BE2C (cell line): Measurements from ENCODE around the gene NOTCH1.

Source experiments
- DNase-seq: peaks from one replicate; pipeline ENCODE4 v3.0.0-alpha.2; 2020
- H3K27me3 ChIP-seq: fragments of 250-450 bp; sonication (Bioruptor Pico); 2 replicates; pipeline ENCODE4 v1.5.1; 2020; ENCODE audit warnings: mild to moderate bottlenecking
- H3K36me3 ChIP-seq: fragments of 250-450 bp; sonication (Bioruptor Pico); 2 replicates; pipeline ENCODE4 v1.5.1; 2020; ENCODE audit warnings: mild to moderate bottlenecking
- H3K4me1 ChIP-seq: fragments of 250-450 bp; sonication (Bioruptor Pico); 2 replicates; pipeline ENCODE4 v1.5.1; 2020
- H3K4me3 ChIP-seq: 2 replicates; pipeline ENCODE4 v1.5.1; 2011; ENCODE audit warnings: low read depth, low read length
- H3K9me3 ChIP-seq: fragments of 250-450 bp; sonication (Bioruptor Pico); 2 replicates; pipeline ENCODE4 v1.5.1; 2020
- TF ChIP-seq, protein P1 (sequence below): IDR thresholded peaks from 2 replicates; pipeline ENCODE4 v1.5.1; 2012; ENCODE audit warnings: mild to moderate bottlenecking, low read depth, low read length

Gene NOTCH1

DNA sequence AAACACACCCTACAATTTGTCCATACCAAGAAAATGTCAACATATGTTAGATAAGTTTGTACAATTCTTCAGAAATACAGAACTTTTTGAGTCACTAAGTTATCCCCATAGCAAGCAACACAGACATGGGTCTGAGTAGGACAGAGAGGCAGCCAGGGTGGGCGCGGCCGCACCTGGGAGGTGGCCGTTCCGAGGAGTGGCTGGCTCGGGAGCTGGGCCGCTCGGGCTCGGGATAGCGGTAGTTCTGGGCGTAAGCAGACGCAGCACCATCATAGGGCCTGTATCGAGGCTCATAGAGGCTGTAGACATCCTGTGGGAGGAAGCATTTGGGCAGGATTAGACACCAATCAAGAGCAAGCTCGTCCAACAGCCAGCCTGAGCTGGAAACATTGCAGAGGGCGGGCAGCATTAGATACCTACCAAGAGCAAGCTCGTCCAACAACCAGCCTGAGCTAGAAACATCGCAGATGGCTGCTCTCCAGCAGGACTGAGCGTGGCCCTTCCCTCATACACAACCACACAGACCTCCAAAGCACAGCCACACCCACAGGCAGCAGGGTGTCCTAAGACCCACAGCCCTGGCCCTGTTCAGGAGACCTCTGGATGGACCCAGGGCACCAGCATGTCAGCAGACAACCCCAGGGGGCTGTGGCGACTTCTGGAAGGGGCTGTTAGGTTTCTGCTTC lies 73.9 kb downstream of the NOTCH1 start:
- Histone ChIP-seq H3K27me3 (no peaks in the 10 kb centered on the region), H3K4me1 (no peaks in the 10 kb centered on the region), H3K36me3 (peaks cover 90% of the 10 kb centered on the region), H3K9me3 (no peaks in the 10 kb centered on the region), H3K4me3 (no peak overlapping the region)
- no peak for DNase-seq
- TF ChIP-seq, protein P1, sequence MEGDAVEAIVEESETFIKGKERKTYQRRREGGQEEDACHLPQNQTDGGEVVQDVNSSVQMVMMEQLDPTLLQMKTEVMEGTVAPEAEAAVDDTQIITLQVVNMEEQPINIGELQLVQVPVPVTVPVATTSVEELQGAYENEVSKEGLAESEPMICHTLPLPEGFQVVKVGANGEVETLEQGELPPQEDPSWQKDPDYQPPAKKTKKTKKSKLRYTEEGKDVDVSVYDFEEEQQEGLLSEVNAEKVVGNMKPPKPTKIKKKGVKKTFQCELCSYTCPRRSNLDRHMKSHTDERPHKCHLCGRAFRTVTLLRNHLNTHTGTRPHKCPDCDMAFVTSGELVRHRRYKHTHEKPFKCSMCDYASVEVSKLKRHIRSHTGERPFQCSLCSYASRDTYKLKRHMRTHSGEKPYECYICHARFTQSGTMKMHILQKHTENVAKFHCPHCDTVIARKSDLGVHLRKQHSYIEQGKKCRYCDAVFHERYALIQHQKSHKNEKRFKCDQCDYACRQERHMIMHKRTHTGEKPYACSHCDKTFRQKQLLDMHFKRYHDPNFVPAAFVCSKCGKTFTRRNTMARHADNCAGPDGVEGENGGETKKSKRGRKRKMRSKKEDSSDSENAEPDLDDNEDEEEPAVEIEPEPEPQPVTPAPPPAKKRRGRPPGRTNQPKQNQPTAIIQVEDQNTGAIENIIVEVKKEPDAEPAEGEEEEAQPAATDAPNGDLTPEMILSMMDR: no peak

DNA sequence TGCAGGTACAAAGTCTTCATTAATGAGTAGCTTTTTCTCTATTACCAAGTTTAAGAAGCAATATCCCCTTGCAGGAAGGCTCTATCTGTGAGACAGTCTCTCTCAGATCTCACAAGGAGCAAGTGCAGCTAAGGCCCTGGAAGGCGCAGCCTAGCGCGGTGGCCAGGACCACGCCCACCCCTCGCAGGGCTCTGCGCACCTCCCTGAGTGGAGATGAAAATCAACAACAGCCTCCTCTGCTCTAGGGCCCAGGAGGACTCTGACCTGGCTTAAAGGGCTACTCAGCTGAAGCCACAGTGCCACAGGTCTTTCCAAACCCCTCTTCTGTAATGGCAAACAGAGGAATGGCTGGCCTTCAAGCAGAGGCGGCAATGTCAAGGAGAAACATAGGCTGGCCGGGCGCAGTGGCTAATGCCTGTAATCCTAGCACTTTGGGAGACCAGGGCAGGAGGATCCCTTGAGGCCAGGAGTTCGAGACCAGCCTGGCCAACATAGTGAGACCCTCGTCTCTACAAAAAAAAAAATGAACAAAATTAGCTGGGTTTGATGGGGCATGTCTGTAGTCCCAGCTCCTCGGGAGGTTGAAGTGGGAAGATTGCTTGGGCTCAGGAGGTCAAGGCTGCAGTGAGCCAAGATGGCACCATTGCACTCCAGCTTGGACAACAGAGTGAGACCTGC lies 74.9 kb downstream of the NOTCH1 start:
- H3K27me3 ChIP-seq: no peaks in the 10 kb centered on the region
- peaks cover 90% of the 10 kb centered on the region for H3K36me3 ChIP-seq
- no peaks in the 10 kb centered on the region for H3K9me3 ChIP-seq
- TF ChIP-seq, protein P1: no peak
- DNase-seq: no peak
- H3K4me1 ChIP-seq: no peaks in the 10 kb centered on the region
- no peak overlapping the region for H3K4me3 ChIP-seq

GRCh38 chr9:136470356-136470755 lies 75.5 kb downstream of the NOTCH1 start:
- Histone ChIP-seq H3K27me3 (no peaks in the 10 kb centered on the region), H3K36me3 (peaks cover 90% of the 10 kb centered on the region), H3K9me3 (no peaks in the 10 kb centered on the region), H3K4me1 (no peaks in the 10 kb centered on the region), H3K4me3 (no peak overlapping the region)
- TF ChIP-seq, protein P1: no peak
- no peak for DNase-seq

- TF ChIP-seq, protein P1: no peak
- Histone ChIP-seq H3K27me3 (no peaks in the 10 kb centered on the region), H3K36me3 (peaks cover 90% of the 10 kb centered on the region), H3K9me3 (no peaks in the 10 kb centered on the region), H3K4me3 (no peak overlapping the region), H3K4me1 (no peaks in the 10 kb centered on the region)
- no peak for DNase-seq
Observed at GRCh38 chr9:136467766-136468165, 78.1 kb downstream of the NOTCH1 start.

DNA sequence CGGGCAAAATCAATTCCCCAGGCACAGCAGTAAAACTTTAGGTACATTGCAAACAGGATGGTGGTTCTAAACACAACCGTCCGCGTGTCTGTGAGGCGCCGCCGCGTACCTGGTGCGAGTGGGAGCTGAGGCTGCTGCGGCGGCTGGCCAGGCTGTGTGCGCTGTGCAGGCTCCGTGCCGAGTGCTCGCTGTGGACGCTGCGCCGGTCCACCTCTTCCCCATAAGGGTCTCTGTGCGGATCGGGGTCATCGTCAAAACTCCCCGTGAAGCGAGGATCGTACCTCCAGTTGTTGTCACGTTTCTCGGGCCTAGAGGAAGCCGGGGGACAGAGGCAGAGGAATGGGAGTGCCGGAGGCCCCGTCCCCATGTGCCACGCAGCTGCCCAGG lies 79.7 kb downstream of the NOTCH1 start:
- Histone ChIP-seq H3K9me3 (no peaks in the 10 kb centered on the region), H3K4me1 (no peaks in the 10 kb centered on the region), H3K27me3 (no peaks in the 10 kb centered on the region), H3K4me3 (no peak overlapping the region), H3K36me3 (peaks cover 87% of the 10 kb centered on the region)
- TF ChIP-seq, protein P1: no peak
- DNase-seq: no peak

GRCh38 chr9:136465500-136466154 lies 80.2 kb downstream of the NOTCH1 start:
- TF ChIP-seq, protein P1: no peak
- Histone ChIP-seq H3K4me3 (no peak overlapping the region), H3K27me3 (no peaks in the 10 kb centered on the region), H3K9me3 (no peaks in the 10 kb centered on the region), H3K4me1 (no peaks in the 10 kb centered on the region), H3K36me3 (peaks cover 87% of the 10 kb centered on the region)
- DNase-seq: no peak
